HTR-8/SVneo (cell line): ENCODE data around the gene KIAA0825.
"Not testable (repeated sequence)": the region's sequence is repeated elsewhere in the genome, so short reads cannot be mapped to it uniquely, and the experiment has no call there.

Source experiments
- DNase-seq: peaks from one replicate; pipeline ENCODE4 v3.0.0; 2011; ENCODE audit warnings: low spot score, mixed read lengths; ENCODE audit not compliant: insufficient read length
- FAIRE-seq: peaks from 2 replicates; lab custom pipeline; 2011; peaks lifted over from hg19 to GRCh38; lab: Jason Lieb, UNC

Gene KIAA0825

GRCh38 chr5:94209272-94209671, 409.1 kb downstream of the KIAA0825 start:
- FAIRE-seq (no peak), DNase-seq (no peak)

GRCh38 chr5:94199566-94199965, 418.8 kb downstream of the KIAA0825 start:
- FAIRE-seq (no peak), DNase-seq (no peak)

GRCh38 chr5:94197970-94198369, 420.4 kb downstream of the KIAA0825 start:
- FAIRE-seq, result no peak
- DNase-seq, result no peak

GRCh38 chr5:94196953-94197352, 421.5 kb downstream of the KIAA0825 start:
- no peak for DNase-seq
- no peak for FAIRE-seq

- no peak for DNase-seq
- no peak for FAIRE-seq
These were observed 425.6 kb downstream of the KIAA0825 start for GRCh38 chr5:94192658-94193391.

GRCh38 chr5:94191604-94192003, 426.8 kb downstream of the KIAA0825 start:
- DNase-seq, result no peak
- no peak for FAIRE-seq

GRCh38 chr5:94188725-94189124, 429.7 kb downstream of the KIAA0825 start:
- FAIRE-seq (no peak), DNase-seq (no peak)

GRCh38 chr5:94184870-94185269, 433.5 kb downstream of the KIAA0825 start:
- FAIRE-seq, result no peak
- no peak for DNase-seq

GRCh38 chr5:94181895-94182294, 436.5 kb downstream of the KIAA0825 start:
- peak; percentile 6 for DNase-seq
- FAIRE-seq, result no peak

GRCh38 chr5:94180761-94181160, 437.6 kb downstream of the KIAA0825 start:
- FAIRE-seq (no peak), DNase-seq (no peak)

- no peak for FAIRE-seq
- DNase-seq, result no peak
These were observed 442.5 kb downstream of the KIAA0825 start for GRCh38 chr5:94175912-94176311.

- DNase-seq (peak; percentile 14), FAIRE-seq (no peak)
These were observed 443.5 kb downstream of the KIAA0825 start for GRCh38 chr5:94174748-94175411.

GRCh38 chr5:94173100-94173499, 445.3 kb downstream of the KIAA0825 start:
- DNase-seq, result no peak
- FAIRE-seq, result no peak

GRCh38 chr5:94171070-94171469, 447.3 kb downstream of the KIAA0825 start:
- not testable (repeated sequence) for DNase-seq

GRCh38 chr5:94170158-94170557, 448.2 kb downstream of the KIAA0825 start:
- DNase-seq, FAIRE-seq: not testable (repeated sequence)

More at GRCh38 chr5:94171070-94171469, 447.3 kb downstream of the KIAA0825 start:
- FAIRE-seq, result not testable (repeated sequence)

- FAIRE-seq (no peak), DNase-seq (no peak)
These were observed 450.3 kb downstream of the KIAA0825 start for GRCh38 chr5:94168151-94168550.

GRCh38 chr5:94161801-94162200, 456.6 kb downstream of the KIAA0825 start:
- no peak for DNase-seq
- no peak for FAIRE-seq

- DNase-seq (no peak), FAIRE-seq (no peak)
These were observed 459.3 kb downstream of the KIAA0825 start for GRCh38 chr5:94159144-94159543.

- no peak for DNase-seq
- FAIRE-seq, result no peak
These were observed 460.5 kb downstream of the KIAA0825 start for GRCh38 chr5:94157704-94158539.

GRCh38 chr5:94154672-94155071, 463.7 kb downstream of the KIAA0825 start:
- DNase-seq (no peak), FAIRE-seq (no peak)
